ENCODE measurements around the gene NDST1.

GRCh38 chr5:150575745-150576448, 68.0 kb downstream of the NDST1 start:
- TF ChIP-seq, protein P1, sequence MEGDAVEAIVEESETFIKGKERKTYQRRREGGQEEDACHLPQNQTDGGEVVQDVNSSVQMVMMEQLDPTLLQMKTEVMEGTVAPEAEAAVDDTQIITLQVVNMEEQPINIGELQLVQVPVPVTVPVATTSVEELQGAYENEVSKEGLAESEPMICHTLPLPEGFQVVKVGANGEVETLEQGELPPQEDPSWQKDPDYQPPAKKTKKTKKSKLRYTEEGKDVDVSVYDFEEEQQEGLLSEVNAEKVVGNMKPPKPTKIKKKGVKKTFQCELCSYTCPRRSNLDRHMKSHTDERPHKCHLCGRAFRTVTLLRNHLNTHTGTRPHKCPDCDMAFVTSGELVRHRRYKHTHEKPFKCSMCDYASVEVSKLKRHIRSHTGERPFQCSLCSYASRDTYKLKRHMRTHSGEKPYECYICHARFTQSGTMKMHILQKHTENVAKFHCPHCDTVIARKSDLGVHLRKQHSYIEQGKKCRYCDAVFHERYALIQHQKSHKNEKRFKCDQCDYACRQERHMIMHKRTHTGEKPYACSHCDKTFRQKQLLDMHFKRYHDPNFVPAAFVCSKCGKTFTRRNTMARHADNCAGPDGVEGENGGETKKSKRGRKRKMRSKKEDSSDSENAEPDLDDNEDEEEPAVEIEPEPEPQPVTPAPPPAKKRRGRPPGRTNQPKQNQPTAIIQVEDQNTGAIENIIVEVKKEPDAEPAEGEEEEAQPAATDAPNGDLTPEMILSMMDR (IDR thresholded peaks at IDR 0.05; ENCODE audit: insufficient read depth, low read length) = no peak
- TF ChIP-seq POLR2AphosphoS5 (IDR thresholded peaks at IDR 0.05; ENCODE audit: low read depth) = no peak

All from HL-60 (cell line).